GM23338 (cell line): ENCODE data around the gene FLYWCH1. TPM values are rescaled to one million over a fixed set of nuclear protein-coding genes. Genes with fewer than 3 reads are reported as not detected.
A peak's percentile ranks its signal among the peaks of the same experiment; 100 is the strongest.

Source experiments
- ATAC-seq: fragments of 200-7000 bp; cut with Tn5 transposase; 3 replicates; pipeline ENCODE4 v1.9.1; 2020
- DNase-seq: peaks from one replicate; pipeline ENCODE4 v3.0.0-alpha.2; 2015; ENCODE audit warnings: low spot score
- H2AFZ ChIP-seq: fragments of 200-600 bp; sonication (generic); 2 replicates; pipeline ENCODE4 v1.8.0; 2016; ENCODE audit warnings: antibody characterized with exemption, mild to moderate bottlenecking, moderate library complexity
- H3F3A ChIP-seq: fragments of 200-600 bp; sonication (generic); replicated peaks from 2 replicates; pipeline ENCODE4 v1.8.0; 2017; ENCODE audit warnings: antibody characterized with exemption, mixed run types, low read depth
- H3K27ac ChIP-seq: fragments of 200-600 bp; sonication (generic); 2 replicates; pipeline ENCODE4 v1.6.1; 2016; ENCODE audit warnings: low read depth
- H3K27me3 ChIP-seq: fragments of 200-600 bp; sonication (generic); 2 replicates; pipeline ENCODE4 v1.8.0; 2016; ENCODE audit warnings: mild to moderate bottlenecking, mixed run types, moderate library complexity; ENCODE audit not compliant: insufficient read depth
- H3K36me3 ChIP-seq: fragments of 200-600 bp; sonication (generic); 2 replicates; pipeline ENCODE4 v1.8.0; 2016; ENCODE audit warnings: mild to moderate bottlenecking; ENCODE audit not compliant: insufficient read depth
- H3K4me1 ChIP-seq: fragments of 200-600 bp; sonication (generic); 2 replicates; pipeline ENCODE4 v1.8.0; 2016; ENCODE audit warnings: mild to moderate bottlenecking, moderate library complexity; ENCODE audit not compliant: insufficient read depth
- H3K4me2 ChIP-seq: fragments of 200-600 bp; sonication (generic); 2 replicates; pipeline ENCODE4 v1.7.1; 2017; ENCODE audit warnings: mixed run types
- H3K4me3 ChIP-seq: fragments of 200-600 bp; sonication (generic); 2 replicates; pipeline ENCODE4 v1.6.1; 2016; ENCODE audit warnings: mixed run types
- H3K79me2 ChIP-seq: fragments of 200-600 bp; sonication (generic); replicated peaks from 2 replicates; pipeline ENCODE4 v1.8.0; 2017; ENCODE audit warnings: mild to moderate bottlenecking; ENCODE audit not compliant: insufficient read depth
- H3K9me2 ChIP-seq: fragments of 200-600 bp; sonication (generic); 2 replicates; pipeline ENCODE4 v1.8.0; 2017; ENCODE audit not compliant: insufficient read depth
- H4K20me1 ChIP-seq: fragments of 200-600 bp; sonication (generic); replicated peaks from 2 replicates; pipeline ENCODE4 v1.8.0; 2017; ENCODE audit warnings: mild to moderate bottlenecking; ENCODE audit not compliant: insufficient read depth
- H3K27ac Mint-ChIP-seq: 2 replicates; pipeline ENCODE4 v1.8.0; 2020; ENCODE audit warnings: inconsistent platforms, mild to moderate bottlenecking, moderate library complexity, mixed read lengths
- H3K27me3 Mint-ChIP-seq: 3 replicates; pipeline ENCODE4 v1.8.0; 2022; ENCODE audit warnings: low read depth, mild to moderate bottlenecking, moderate library complexity, mixed read lengths, inconsistent platforms; ENCODE audit not compliant: insufficient read depth, poor library complexity
- H3K36me3 Mint-ChIP-seq: 3 replicates; pipeline ENCODE4 v1.8.0; 2021; ENCODE audit warnings: low read depth, mild to moderate bottlenecking, inconsistent platforms, moderate library complexity, mixed read lengths
- H3K4me1 Mint-ChIP-seq: 3 replicates; pipeline ENCODE4 v1.8.0; 2020; ENCODE audit warnings: mild to moderate bottlenecking, inconsistent platforms, mixed read lengths
- H3K4me3 Mint-ChIP-seq: 3 replicates; pipeline ENCODE4 v1.8.0; 2021; ENCODE audit warnings: moderate library complexity, mild to moderate bottlenecking, inconsistent platforms, mixed read lengths
- H3K9me3 Mint-ChIP-seq: 3 replicates; pipeline ENCODE4 v1.8.0; 2020; ENCODE audit warnings: moderate library complexity, mild to moderate bottlenecking, inconsistent platforms, mixed read lengths
- CREB1 ChIP-seq: fragments of 250-450 bp; sonication (Bioruptor Pico); IDR thresholded peaks from 2 replicates; pipeline ENCODE4 v1.5.0; 2020; ENCODE audit warnings: low read depth, mild to moderate bottlenecking, moderate library complexity
- CTCF ChIP-seq, 2 experiments: fragments of 200-600 bp in 1 of 2; sonication (generic) in 1 of 2; conservative IDR thresholded peaks; 2 replicates each; pipeline versions ENCODE4 v1.5.1 to v1.6.1; 2016 to 2017; ENCODE audit warnings: antibody characterized with exemption in 2 of 2, low read depth in 2 of 2, mild to moderate bottlenecking in 2 of 2, moderate library complexity in 1 of 2
- EZH2 ChIP-seq: fragments of 200-600 bp; sonication (generic); IDR thresholded peaks from one replicate; pipeline ENCODE4 v1.8.0; 2017; ENCODE audit warnings: antibody characterized with exemption, mild to moderate bottlenecking, low read depth; ENCODE audit not compliant: unreplicated experiment
- JUNB ChIP-seq: IDR thresholded peaks from one replicate; pipeline ENCODE4 v1.6.1; 2016; ENCODE audit warnings: antibody characterized with exemption; ENCODE audit not compliant: unreplicated experiment
- NANOG ChIP-seq: IDR thresholded peaks from 2 replicates; pipeline ENCODE4 v1.6.1; 2016; ENCODE audit warnings: antibody characterized with exemption, borderline replicate concordance
- POLR2AphosphoS5 ChIP-seq: IDR thresholded peaks from 2 replicates; pipeline ENCODE4 v1.6.1; 2016; ENCODE audit warnings: antibody characterized with exemption, low read depth
- REST ChIP-seq: IDR thresholded peaks from one replicate; pipeline ENCODE4 v1.6.1; 2018; ENCODE audit warnings: antibody characterized with exemption; ENCODE audit not compliant: unreplicated experiment
- STAT1 ChIP-seq: IDR thresholded peaks from one replicate; pipeline ENCODE4 v1.6.1; 2016; ENCODE audit warnings: antibody characterized with exemption; ENCODE audit not compliant: unreplicated experiment
- ZNF331 ChIP-seq: fragments of 250-450 bp; sonication (Bioruptor Pico); IDR thresholded peaks from 2 replicates; pipeline ENCODE4 v1.5.0; 2020; ENCODE audit warnings: low read depth, mild to moderate bottlenecking, moderate library complexity
- polyA plus RNA-seq: library from polyadenylated mRNA; unstranded; fragments of >200 nt; fragmentation: Nextera tagmentation; extraction: Ambion mirVana; gene quantifications from 2 replicates; pipeline ENCODE4 v1.2.1, GENCODE V29; 2016
- total RNA-seq: library from RNA; depleted of rRNA; stranded (reverse); fragments of >200 nt; shearing (Covaris generic); gene quantifications from 2 replicates; pipeline ENCODE4 v1.2.3, GENCODE V29; 2014
- TF ChIP-seq, protein P1 (sequence below): IDR thresholded peaks from 2 replicates; pipeline ENCODE4 v1.6.1; 2016; ENCODE audit warnings: antibody characterized with exemption

Gene FLYWCH1
- total and polyA plus RNA-seq, 2 experiments from 2014 or later, result 6.0 to 29.3 TPM

DNA sequence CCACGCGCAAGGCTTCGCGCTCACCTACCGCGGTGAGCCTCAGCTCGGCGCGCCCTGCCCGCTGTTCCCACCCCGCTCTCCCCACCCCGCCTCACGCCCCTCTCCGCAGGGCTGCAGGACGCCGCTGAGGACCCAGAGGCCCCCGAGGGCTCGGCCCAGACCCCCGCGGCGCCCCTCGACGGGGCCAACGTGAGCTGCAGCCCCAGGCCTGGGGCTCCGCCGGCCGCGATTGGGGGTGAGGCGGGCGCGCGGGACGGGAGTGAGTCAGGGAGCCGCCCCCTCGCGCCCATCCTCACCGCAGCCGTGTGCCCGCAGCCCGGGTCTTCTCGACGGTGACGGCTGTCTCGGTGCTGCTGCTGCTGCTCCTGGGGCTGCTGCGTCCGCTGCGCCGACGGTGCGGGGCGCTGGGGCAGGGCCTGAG, 55.5 kb downstream of the FLYWCH1 start (continued):
- no peak for TF ChIP-seq REST
- no peak for TF ChIP-seq CREB1 (CRISPR knock-in tag)
- TF ChIP-seq POLR2AphosphoS5, result no peak
- TF ChIP-seq ZNF331, result no peak
- TF ChIP-seq STAT1, result no peak
- TF ChIP-seq, protein P1, sequence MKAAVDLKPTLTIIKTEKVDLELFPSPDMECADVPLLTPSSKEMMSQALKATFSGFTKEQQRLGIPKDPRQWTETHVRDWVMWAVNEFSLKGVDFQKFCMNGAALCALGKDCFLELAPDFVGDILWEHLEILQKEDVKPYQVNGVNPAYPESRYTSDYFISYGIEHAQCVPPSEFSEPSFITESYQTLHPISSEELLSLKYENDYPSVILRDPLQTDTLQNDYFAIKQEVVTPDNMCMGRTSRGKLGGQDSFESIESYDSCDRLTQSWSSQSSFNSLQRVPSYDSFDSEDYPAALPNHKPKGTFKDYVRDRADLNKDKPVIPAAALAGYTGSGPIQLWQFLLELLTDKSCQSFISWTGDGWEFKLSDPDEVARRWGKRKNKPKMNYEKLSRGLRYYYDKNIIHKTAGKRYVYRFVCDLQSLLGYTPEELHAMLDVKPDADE, result no peak
- TF ChIP-seq NANOG, result no peak
- no peak for TF ChIP-seq EZH2

- H3K27me3 ChIP-seq, result peaks cover 45% of the 10 kb centered on the region
- H3K4me2 ChIP-seq, result peak overlapping the region; percentile 95; the same call in 1 of the 2 replicates
- no peak for TF ChIP-seq CTCF (conservative IDR thresholded peaks at IDR 0.05; ENCODE audit: low read depth in 2 of 2)
- TF ChIP-seq JUNB, result no peak
- no peak for TF ChIP-seq NANOG
- TF ChIP-seq POLR2AphosphoS5, result no peak
- TF ChIP-seq REST, result no peak
- TF ChIP-seq STAT1, result no peak
Observed at GRCh38 chr16:2967721-2968161, 56.0 kb downstream of the FLYWCH1 start.

More at GRCh38 chr16:2967721-2968161, 56.0 kb downstream of the FLYWCH1 start:
- Histone ChIP-seq H3K4me1 (peaks cover 20% of the 10 kb centered on the region; the same call in 1 of the 2 replicates), H3K36me3 (no peaks in the 10 kb centered on the region), H3K9me2 (no peaks in the 10 kb centered on the region), H3K27ac (no peak overlapping the region), H4K20me1 (peaks cover 12% of the 10 kb centered on the region), H3F3A (peaks cover 36% of the 10 kb centered on the region), H2AFZ (no peak overlapping the region), H3K79me2 (no peaks in the 10 kb centered on the region), H3K4me3 (peak overlapping the region; percentile 94)
- no peaks in the 10 kb centered on the region for H3K9me3 Mint-ChIP-seq
- DNase-seq, result no peak
- H3K27me3 Mint-ChIP-seq, result peaks cover 47% of the 10 kb centered on the region
- no peak for ATAC-seq
- peak overlapping the region; percentile 68; the same call in 2 of the 3 replicates for H3K4me3 Mint-ChIP-seq
- H3K4me1 Mint-ChIP-seq, result peaks cover 27% of the 10 kb centered on the region
- peaks cover 15% of the 10 kb centered on the region for H3K36me3 Mint-ChIP-seq
- H3K27ac Mint-ChIP-seq, result no peak overlapping the region
